ENCODE results near the gene AGBL1. TPM values are rescaled to one million over a fixed set of nuclear protein-coding genes. Genes with fewer than 3 reads are reported as not detected.

The AGBL1 gene
- total and polyA plus RNA-seq, 2 donors (not counting 3 experiments of a cell fraction or from before 2014, with no cell fraction given), result not detected

DNA sequence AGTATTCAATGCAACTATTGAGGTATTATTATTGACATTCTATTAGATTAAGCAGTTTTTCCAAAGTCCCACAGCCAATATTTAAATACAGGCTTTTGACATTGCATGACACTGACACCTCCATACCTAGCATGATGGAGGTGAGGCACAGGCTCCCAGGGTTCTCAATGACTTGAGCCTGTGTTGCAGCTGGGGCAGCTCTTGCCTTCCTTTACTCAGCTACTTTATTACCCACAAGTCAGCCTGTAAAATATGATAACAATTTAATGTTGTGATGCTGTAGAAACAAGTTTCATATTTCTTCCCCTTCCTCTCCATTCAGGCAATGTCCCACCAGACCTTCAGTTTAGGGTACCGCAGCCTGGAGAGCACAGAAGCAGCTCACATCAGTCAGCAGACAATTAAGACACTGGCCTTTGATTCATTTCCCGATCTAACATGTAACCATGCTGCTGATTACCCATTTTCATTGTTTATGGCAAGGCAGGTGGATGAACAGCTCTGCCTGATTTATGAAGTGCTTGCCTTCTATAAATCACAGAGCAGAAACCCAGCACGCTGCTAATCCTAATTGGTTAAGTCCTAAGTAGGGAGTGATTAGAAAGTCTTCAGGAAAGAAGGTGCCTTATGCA, 826.1 kb downstream of the AGBL1 start:
- Histone ChIP-seq H3K4me3 (replicated peaks in 1 of 3; ENCODE audit: insufficient read depth in 1 of 3, low read depth in 1 of 3, low read length in 3 of 3) (no peak overlapping the region), H3K4me2 (ENCODE audit: insufficient read depth, low read length) (no peak overlapping the region), H3K4me1 (ENCODE audit: control insufficient read depth, extremely low read depth, insufficient read depth, low read length) (no peaks in the 10 kb centered on the region), H3K36me3 (ENCODE audit: control insufficient read depth in 2 of 2, extremely low read depth in 1 of 2, insufficient read depth in 2 of 2, low read length in 2 of 2) (no peaks in the 10 kb centered on the region), H3K27me3 (ENCODE audit: control insufficient read depth in 2 of 2, insufficient read depth in 2 of 2, low read length in 2 of 2) (no peaks in the 10 kb centered on the region), H4K20me1 (replicated peaks; ENCODE audit: control insufficient read depth, extremely low read depth, insufficient read depth, low read length) (no peaks in the 10 kb centered on the region), H3K9ac (replicated peaks; ENCODE audit: extremely low read depth, insufficient read depth, low read length) (no peak overlapping the region), H3K9me3 (replicated peaks; ENCODE audit: control insufficient read depth, insufficient read depth, low read length) (no peaks in the 10 kb centered on the region), H3K27ac (ENCODE audit: insufficient read depth, low read depth, low read length) (no peak overlapping the region), H3K9me1 (replicated peaks; ENCODE audit: control insufficient read depth, extremely low read depth, insufficient read depth, low read length) (no peaks in the 10 kb centered on the region), H2AFZ (ENCODE audit: low read depth, low read length) (no peak overlapping the region), H3K79me2 (ENCODE audit: control insufficient read depth, insufficient read depth, low read length) (no peaks in the 10 kb centered on the region)
- TF ChIP-seq POLR2A (IDR thresholded peaks at IDR 0.05; ENCODE audit: low read depth, low read length) (no peak), JUN (IDR thresholded peaks at IDR 0.05; ENCODE audit: borderline replicate concordance, insufficient read depth, insufficient read length, low read depth) (no peak), FOS (IDR thresholded peaks at IDR 0.05; ENCODE audit: borderline replicate concordance, insufficient read depth, low read length) (no peak), EZH2 (IDR thresholded peaks at IDR 0.05; ENCODE audit: borderline replicate concordance, low read depth, low read length, severe bottlenecking) (no peak), GATA2 (IDR thresholded peaks at IDR 0.05; ENCODE audit: insufficient read depth, insufficient read length, low read depth, low read length) (no peak), POLR2AphosphoS5 (IDR thresholded peaks at IDR 0.05; ENCODE audit: insufficient read depth, low read depth, low read length) (no peak)
- TF ChIP-seq, protein P1, sequence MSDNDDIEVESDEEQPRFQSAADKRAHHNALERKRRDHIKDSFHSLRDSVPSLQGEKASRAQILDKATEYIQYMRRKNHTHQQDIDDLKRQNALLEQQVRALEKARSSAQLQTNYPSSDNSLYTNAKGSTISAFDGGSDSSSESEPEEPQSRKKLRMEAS (IDR thresholded peaks at IDR 0.05; ENCODE audit: insufficient read depth, insufficient read length), result no peak
- TF ChIP-seq, protein P2, sequence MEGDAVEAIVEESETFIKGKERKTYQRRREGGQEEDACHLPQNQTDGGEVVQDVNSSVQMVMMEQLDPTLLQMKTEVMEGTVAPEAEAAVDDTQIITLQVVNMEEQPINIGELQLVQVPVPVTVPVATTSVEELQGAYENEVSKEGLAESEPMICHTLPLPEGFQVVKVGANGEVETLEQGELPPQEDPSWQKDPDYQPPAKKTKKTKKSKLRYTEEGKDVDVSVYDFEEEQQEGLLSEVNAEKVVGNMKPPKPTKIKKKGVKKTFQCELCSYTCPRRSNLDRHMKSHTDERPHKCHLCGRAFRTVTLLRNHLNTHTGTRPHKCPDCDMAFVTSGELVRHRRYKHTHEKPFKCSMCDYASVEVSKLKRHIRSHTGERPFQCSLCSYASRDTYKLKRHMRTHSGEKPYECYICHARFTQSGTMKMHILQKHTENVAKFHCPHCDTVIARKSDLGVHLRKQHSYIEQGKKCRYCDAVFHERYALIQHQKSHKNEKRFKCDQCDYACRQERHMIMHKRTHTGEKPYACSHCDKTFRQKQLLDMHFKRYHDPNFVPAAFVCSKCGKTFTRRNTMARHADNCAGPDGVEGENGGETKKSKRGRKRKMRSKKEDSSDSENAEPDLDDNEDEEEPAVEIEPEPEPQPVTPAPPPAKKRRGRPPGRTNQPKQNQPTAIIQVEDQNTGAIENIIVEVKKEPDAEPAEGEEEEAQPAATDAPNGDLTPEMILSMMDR (IDR thresholded peaks at IDR 0.05; ENCODE audit: extremely low read depth in 1 of 2, insufficient read depth in 1 of 2, low read depth in 1 of 2, low read length in 2 of 2), result no peak
- CTCF ChIA-PET, result no interaction called here
- POLR2A ChIA-PET, result no interaction called here
- FAIRE-seq (no peak), DNase-seq (ENCODE audit: low read depth, low spot score) (no peak)
- dilution Hi-C loops (cut with MboI; ENCODE audit: extremely low pct_ligation_motif_present, low sequenced_read_pairs) (no loop called here), intact Hi-C loops (cut with micrococcal nuclease) (no loop called here)
- BruUV-seq (replicated peaks), result no TSS peak

Measured in endothelial cell of umbilical vein (primary cell).